Hepatocyte (in vitro differentiated cells): Measurements from ENCODE around the gene FZR1. TPM values are rescaled to one million over a fixed set of nuclear protein-coding genes. Genes with fewer than 3 reads are reported as not detected.

ENCODE experiments used
- DNase-seq: peaks from one replicate; pipeline ENCODE4 v3.0.0-alpha.2; 2016; ENCODE audit warnings: low spot score
- H2AFZ ChIP-seq: fragments of 200-600 bp; sonication (generic); 2 replicates; pipeline ENCODE4 v1.6.0; 2016; ENCODE audit warnings: antibody characterized with exemption, mild to moderate bottlenecking
- H3K27ac ChIP-seq: fragments of 200-600 bp; sonication (generic); 2 replicates; pipeline ENCODE4 v1.5.1; 2016; ENCODE audit warnings: mild to moderate bottlenecking
- H3K27me3 ChIP-seq: fragments of 200-600 bp; sonication (generic); 2 replicates; pipeline ENCODE4 v1.6.1; 2016
- H3K36me3 ChIP-seq: fragments of 200-600 bp; sonication (generic); replicated peaks from 2 replicates; pipeline ENCODE4 v1.5.1; 2016; ENCODE audit warnings: low read depth; ENCODE audit not compliant: insufficient read depth
- H3K4me1 ChIP-seq: fragments of 200-600 bp; sonication (generic); 2 replicates; pipeline ENCODE4 v1.5.1; 2016; ENCODE audit warnings: mild to moderate bottlenecking, moderate library complexity; ENCODE audit not compliant: insufficient read depth
- H3K4me2 ChIP-seq: fragments of 200-600 bp; sonication (generic); 2 replicates; pipeline ENCODE4 v1.6.0; 2016
- H3K4me3 ChIP-seq: fragments of 200-600 bp; sonication (generic); 2 replicates; pipeline ENCODE4 v1.5.1; 2016; ENCODE audit warnings: mild to moderate bottlenecking
- H3K79me2 ChIP-seq: fragments of 200-600 bp; sonication (generic); 2 replicates; pipeline ENCODE4 v1.6.0; 2017; ENCODE audit warnings: mild to moderate bottlenecking
- H3K9me2 ChIP-seq: fragments of 200-600 bp; sonication (generic); replicated peaks from 2 replicates; pipeline ENCODE4 v1.6.0; 2017; ENCODE audit warnings: mild to moderate bottlenecking; ENCODE audit not compliant: insufficient read depth
- H3K9me3 ChIP-seq: fragments of 200-600 bp; sonication (generic); 2 replicates; pipeline ENCODE4 v1.5.1; 2016; ENCODE audit warnings: low read depth, mild to moderate bottlenecking
- H4K20me1 ChIP-seq: fragments of 200-600 bp; sonication (generic); 2 replicates; pipeline ENCODE4 v1.6.0; 2016; ENCODE audit warnings: mild to moderate bottlenecking; ENCODE audit not compliant: insufficient read depth, poor library complexity, severe bottlenecking
- CTCF ChIP-seq: fragments of 200-600 bp; sonication (generic); IDR thresholded peaks from 2 replicates; pipeline ENCODE4 v1.5.1; 2016; ENCODE audit warnings: antibody characterized with exemption, mild to moderate bottlenecking; ENCODE audit not compliant: poor library complexity
- EZH2 ChIP-seq: fragments of 200-600 bp; sonication (generic); IDR thresholded peaks from 2 replicates; pipeline ENCODE4 v1.6.1; 2016; ENCODE audit warnings: antibody characterized with exemption, mild to moderate bottlenecking, borderline replicate concordance
- EZH2phosphoT487 ChIP-seq: fragments of 200-600 bp; sonication (generic); IDR thresholded peaks from one replicate; pipeline ENCODE4 v1.6.1; 2018; ENCODE audit warnings: antibody characterized with exemption, mild to moderate bottlenecking, low read depth, moderate library complexity; ENCODE audit not compliant: unreplicated experiment, severe bottlenecking
- WGBS: methylation state at CpG from one replicate; pipeline ENCODE4 v1.1.6; 2016; ENCODE audit warnings: low lambda C conversion rate; ENCODE audit errors: missing lambda C conversion rate; 5-methylcytosine and 5-hydroxymethylcytosine counted together
- polyA plus RNA-seq: library from polyadenylated mRNA; unstranded; fragments of >200 nt; fragmentation: Nextera tagmentation; extraction: Ambion mirVana; gene quantifications from 2 replicates; pipeline ENCODE4 v1.2.1, GENCODE V29; 2016
- total RNA-seq: library from RNA; depleted of rRNA; stranded (reverse); fragments of >200 nt; gene quantifications from 2 replicates; pipeline ENCODE4 v1.2.3, GENCODE V29; 2014

The FZR1 gene
- total and polyA plus RNA-seq, 2 experiments from 2014 or later = 32.1 to 51.0 TPM

- H2AFZ ChIP-seq = no peak overlapping the region
- H3K4me3 ChIP-seq = no peak overlapping the region
- no peaks in the 10 kb centered on the region for H3K79me2 ChIP-seq
- H3K9me3 ChIP-seq = no peaks in the 10 kb centered on the region
- 24% methylated on average over 14 of the region's 19 CpGs for WGBS
- no peaks in the 10 kb centered on the region for H3K9me2 ChIP-seq
- peaks cover 10% of the 10 kb centered on the region for H3K27me3 ChIP-seq
- H4K20me1 ChIP-seq = no peaks in the 10 kb centered on the region
- peak overlapping the region; percentile 68 for H3K4me2 ChIP-seq
- DNase-seq = peak; percentile 48
- no peak for TF ChIP-seq CTCF
- TF ChIP-seq EZH2phosphoT487 = no peak
- TF ChIP-seq EZH2 = no peak
- no peaks in the 10 kb centered on the region for H3K36me3 ChIP-seq
- H3K4me1 ChIP-seq = peaks cover 34% of the 10 kb centered on the region
- peak overlapping the region; percentile 87 for H3K27ac ChIP-seq
These were observed 47.7 kb upstream of the FZR1 start for GRCh38 chr19:3458229-3459088.

- H3K27me3 ChIP-seq = peaks cover 17% of the 10 kb centered on the region
- TF ChIP-seq EZH2phosphoT487 (no peak), CTCF (no peak), EZH2 (no peak)
- H2AFZ ChIP-seq = no peak overlapping the region
- no peaks in the 10 kb centered on the region for H3K79me2 ChIP-seq
- peak overlapping the region; percentile 68 for H3K4me2 ChIP-seq
- H3K36me3 ChIP-seq = no peaks in the 10 kb centered on the region
- peaks cover 42% of the 10 kb centered on the region for H3K4me1 ChIP-seq
- H3K9me3 ChIP-seq = no peaks in the 10 kb centered on the region
- peak; percentile 85 for DNase-seq
- no peaks in the 10 kb centered on the region for H3K9me2 ChIP-seq
- WGBS = 15% methylated on average over 15 of the region's 26 CpGs
- no peak overlapping the region for H3K4me3 ChIP-seq
- peak overlapping the region; percentile 87 for H3K27ac ChIP-seq
- no peaks in the 10 kb centered on the region for H4K20me1 ChIP-seq
These were observed 46.8 kb upstream of the FZR1 start for GRCh38 chr19:3459089-3459881.

GRCh38 chr19:3459965-3460582 lies 46.0 kb upstream of the FZR1 start:
- Histone ChIP-seq H3K4me2 (no peak overlapping the region), H3K36me3 (no peaks in the 10 kb centered on the region), H3K9me3 (no peaks in the 10 kb centered on the region), H4K20me1 (no peaks in the 10 kb centered on the region), H2AFZ (no peak overlapping the region), H3K9me2 (no peaks in the 10 kb centered on the region), H3K4me3 (no peak overlapping the region), H3K79me2 (no peaks in the 10 kb centered on the region), H3K4me1 (peaks cover 47% of the 10 kb centered on the region), H3K27ac (peak overlapping the region; percentile 67), H3K27me3 (peaks cover 17% of the 10 kb centered on the region)
- WGBS = 85% methylated on average over 15 of the region's 15 CpGs
- TF ChIP-seq CTCF (no peak), EZH2phosphoT487 (no peak), EZH2 (no peak)
- DNase-seq = no peak
